Tibial artery (tissue), 4 donors: ENCODE measurements around the gene PLA2G4B.

ENCODE experiments used
- DNase-seq, 2 donors: peaks; one replicate each; pipeline ENCODE4 v3.0.0-alpha.2; 2019
- H3K27ac ChIP-seq, 2 donors: fragments of 200-600 bp; sonication (generic) in 1 of 2; 1 replicate in 1 of 2; 2 replicates in 1 of 2; pipeline ENCODE4 v1.5.1; 2018 to 2019; ENCODE audit warnings: mild to moderate bottlenecking in 1 of 2
- H3K27me3 ChIP-seq, 2 donors: fragments of 200-600 bp; sonication (generic) in 1 of 2; one replicate each; pipeline versions ENCODE4 v1.5.1 to v1.6.0; 2016 to 2019
- H3K36me3 ChIP-seq, 3 donors: fragments of 200-600 bp; sonication (generic) in 2 of 3; one replicate each; pipeline ENCODE4 v1.5.1; 2016 to 2019; ENCODE audit warnings: mild to moderate bottlenecking in 2 of 3
- H3K4me1 ChIP-seq, 4 donors: fragments of 200-600 bp; sonication (generic) in 2 of 4; 1 replicate in 3 of 4; 2 replicates in 1 of 4; pipeline ENCODE4 v1.5.1; 2016 to 2019
- H3K4me3 ChIP-seq, 2 donors: fragments of 200-600 bp; sonication (generic) in 1 of 2; 1 replicate in 1 of 2; 2 replicates in 1 of 2; pipeline ENCODE4 v1.5.1; 2018 to 2019; ENCODE audit warnings: mild to moderate bottlenecking in 2 of 2
- H3K9me3 ChIP-seq, 3 donors: fragments of 200-600 bp; sonication (generic) in 1 of 3; one replicate each; pipeline ENCODE4 v1.5.1; 2016 to 2019
- CTCF ChIP-seq, 2 experiments: fragments of 200-600 bp in 1 of 2; fragments of 450-650 bp in 1 of 2; IDR thresholded peaks; one replicate each; pipeline ENCODE4 v1.5.1; 2017 to 2019; ENCODE audit warnings: antibody characterized with exemption in 2 of 2, mild to moderate bottlenecking in 1 of 2, moderate library complexity in 1 of 2
- intact Hi-C: fragments of 100-400 bp; cut with DNase I; formaldehyde crosslinking; loops from one replicate; pipeline ENCODE4 v1.15.0; 2023; ENCODE audit warnings: low total_unique reads

The PLA2G4B gene

GRCh38 chr15:41878355-41878699, 39.7 kb downstream of the PLA2G4B start:
- Histone ChIP-seq H3K4me3 (no peak overlapping the region), H3K27me3 (peaks cover 0 to 23% of the 10 kb centered on the region in 2 donors), H3K27ac (no peak overlapping the region), H3K36me3 (no peaks in the 10 kb centered on the region), H3K9me3 (no peaks in the 10 kb centered on the region), H3K4me1 (peaks cover 0 to 28% (median 12%) of the 10 kb centered on the region in 4 donors)
- DNase-seq: no peak
- TF ChIP-seq CTCF (IDR thresholded peaks at IDR 0.05): no peak
- intact Hi-C loops: no loop called here

GRCh38 chr15:41879321-41879845, 40.7 kb downstream of the PLA2G4B start:
- no peak for DNase-seq
- H3K27me3 ChIP-seq: peaks cover 0 to 23% of the 10 kb centered on the region in 2 donors
- H3K4me3 ChIP-seq: no peak overlapping the region
- no peak overlapping the region for H3K27ac ChIP-seq
- peaks cover 0 to 28% (median 12%) of the 10 kb centered on the region in 4 donors for H3K4me1 ChIP-seq
- TF ChIP-seq CTCF (IDR thresholded peaks at IDR 0.05): no peak
- intact Hi-C loops: no loop called here
- H3K36me3 ChIP-seq: no peaks in the 10 kb centered on the region
- no peaks in the 10 kb centered on the region for H3K9me3 ChIP-seq

GRCh38 chr15:41880156-41880877, 41.7 kb downstream of the PLA2G4B start:
- peaks cover 0 to 23% of the 10 kb centered on the region in 2 donors for H3K27me3 ChIP-seq
- no peak overlapping the region for H3K4me3 ChIP-seq
- H3K27ac ChIP-seq: no peak overlapping the region
- H3K36me3 ChIP-seq: no peaks in the 10 kb centered on the region
- H3K9me3 ChIP-seq: no peaks in the 10 kb centered on the region
- TF ChIP-seq CTCF (IDR thresholded peaks at IDR 0.05): no peak
- intact Hi-C loops: no loop called here
- no peak for DNase-seq
- H3K4me1 ChIP-seq: peaks cover 0 to 28% (median 12%) of the 10 kb centered on the region in 4 donors

GRCh38 chr15:41881086-41881485, 42.4 kb downstream of the PLA2G4B start:
- peaks cover 0 to 23% of the 10 kb centered on the region in 2 donors for H3K27me3 ChIP-seq
- H3K4me1 ChIP-seq: peaks cover 0 to 28% (median 12%) of the 10 kb centered on the region in 4 donors
- no peak overlapping the region for H3K27ac ChIP-seq
- intact Hi-C loops: no loop called here
- H3K36me3 ChIP-seq: no peaks in the 10 kb centered on the region
- no peak overlapping the region for H3K4me3 ChIP-seq
- TF ChIP-seq CTCF (IDR thresholded peaks at IDR 0.05): no peak
- DNase-seq: no peak
- no peaks in the 10 kb centered on the region for H3K9me3 ChIP-seq

GRCh38 chr15:41881550-41881919, 42.9 kb downstream of the PLA2G4B start:
- no peak overlapping the region for H3K27ac ChIP-seq
- H3K27me3 ChIP-seq: peaks cover 0 to 23% of the 10 kb centered on the region in 2 donors
- H3K4me3 ChIP-seq: peak overlapping the region in 1 of 2 donors; percentile 36
- no peak for TF ChIP-seq CTCF (IDR thresholded peaks at IDR 0.05)
- H3K36me3 ChIP-seq: no peaks in the 10 kb centered on the region
- no peaks in the 10 kb centered on the region for H3K9me3 ChIP-seq
- H3K4me1 ChIP-seq: peaks cover 0 to 28% (median 12%) of the 10 kb centered on the region in 4 donors
- intact Hi-C loops: no loop called here
- no peak for DNase-seq
